Measurements from ENCODE around the gene G3BP1.

DNA sequence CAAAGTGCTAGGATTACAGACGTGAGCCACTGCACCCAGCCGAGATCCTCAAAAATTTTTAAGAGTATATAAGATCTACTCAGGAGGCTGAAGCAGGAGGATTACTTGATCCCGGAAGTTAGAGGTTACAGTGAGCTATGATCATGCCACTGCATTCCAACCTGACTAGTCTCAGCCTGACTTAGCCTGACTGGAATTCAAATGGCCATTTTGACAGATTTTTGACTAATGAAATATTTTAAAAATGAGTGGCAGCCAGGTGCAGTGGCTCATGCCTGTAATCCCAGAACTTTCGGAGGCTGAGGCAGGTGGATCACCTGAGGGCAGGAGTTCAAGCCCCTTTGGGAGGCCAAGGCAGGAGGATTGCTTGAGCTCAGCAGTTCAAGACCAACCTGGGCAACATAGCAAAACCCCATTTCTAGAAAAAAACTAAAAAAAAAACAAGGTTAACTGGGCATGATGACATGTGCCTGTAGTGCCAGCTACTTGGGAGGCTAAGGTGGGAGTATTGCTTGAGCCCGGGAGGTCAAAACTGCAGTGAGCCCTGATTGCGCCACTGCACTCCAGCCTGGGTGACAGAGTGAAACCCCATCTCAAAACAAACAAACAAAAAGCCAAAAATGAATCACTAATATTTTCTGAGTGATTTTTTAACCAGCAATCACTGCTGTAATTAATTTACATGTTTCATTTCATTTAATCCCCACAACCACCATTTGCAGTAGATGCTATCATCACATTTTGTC is 29.9 kb upstream of the G3BP1 start:
- TF ChIP-seq, protein P1, sequence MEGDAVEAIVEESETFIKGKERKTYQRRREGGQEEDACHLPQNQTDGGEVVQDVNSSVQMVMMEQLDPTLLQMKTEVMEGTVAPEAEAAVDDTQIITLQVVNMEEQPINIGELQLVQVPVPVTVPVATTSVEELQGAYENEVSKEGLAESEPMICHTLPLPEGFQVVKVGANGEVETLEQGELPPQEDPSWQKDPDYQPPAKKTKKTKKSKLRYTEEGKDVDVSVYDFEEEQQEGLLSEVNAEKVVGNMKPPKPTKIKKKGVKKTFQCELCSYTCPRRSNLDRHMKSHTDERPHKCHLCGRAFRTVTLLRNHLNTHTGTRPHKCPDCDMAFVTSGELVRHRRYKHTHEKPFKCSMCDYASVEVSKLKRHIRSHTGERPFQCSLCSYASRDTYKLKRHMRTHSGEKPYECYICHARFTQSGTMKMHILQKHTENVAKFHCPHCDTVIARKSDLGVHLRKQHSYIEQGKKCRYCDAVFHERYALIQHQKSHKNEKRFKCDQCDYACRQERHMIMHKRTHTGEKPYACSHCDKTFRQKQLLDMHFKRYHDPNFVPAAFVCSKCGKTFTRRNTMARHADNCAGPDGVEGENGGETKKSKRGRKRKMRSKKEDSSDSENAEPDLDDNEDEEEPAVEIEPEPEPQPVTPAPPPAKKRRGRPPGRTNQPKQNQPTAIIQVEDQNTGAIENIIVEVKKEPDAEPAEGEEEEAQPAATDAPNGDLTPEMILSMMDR (IDR thresholded peaks at IDR 0.05): no peak
- TF ChIP-seq POLR2A (IDR thresholded peaks at IDR 0.05): no peak
